NCI-H2227 treated with DMSO at 0.1 percent for 48 hours (cell line): ENCODE measurements around the gene USP46.

Source experiments
- DNase-seq: peaks from one replicate; lab custom pipeline; 2025; lab: John Stamatoyannopoulos, UW

The USP46 gene

DNA sequence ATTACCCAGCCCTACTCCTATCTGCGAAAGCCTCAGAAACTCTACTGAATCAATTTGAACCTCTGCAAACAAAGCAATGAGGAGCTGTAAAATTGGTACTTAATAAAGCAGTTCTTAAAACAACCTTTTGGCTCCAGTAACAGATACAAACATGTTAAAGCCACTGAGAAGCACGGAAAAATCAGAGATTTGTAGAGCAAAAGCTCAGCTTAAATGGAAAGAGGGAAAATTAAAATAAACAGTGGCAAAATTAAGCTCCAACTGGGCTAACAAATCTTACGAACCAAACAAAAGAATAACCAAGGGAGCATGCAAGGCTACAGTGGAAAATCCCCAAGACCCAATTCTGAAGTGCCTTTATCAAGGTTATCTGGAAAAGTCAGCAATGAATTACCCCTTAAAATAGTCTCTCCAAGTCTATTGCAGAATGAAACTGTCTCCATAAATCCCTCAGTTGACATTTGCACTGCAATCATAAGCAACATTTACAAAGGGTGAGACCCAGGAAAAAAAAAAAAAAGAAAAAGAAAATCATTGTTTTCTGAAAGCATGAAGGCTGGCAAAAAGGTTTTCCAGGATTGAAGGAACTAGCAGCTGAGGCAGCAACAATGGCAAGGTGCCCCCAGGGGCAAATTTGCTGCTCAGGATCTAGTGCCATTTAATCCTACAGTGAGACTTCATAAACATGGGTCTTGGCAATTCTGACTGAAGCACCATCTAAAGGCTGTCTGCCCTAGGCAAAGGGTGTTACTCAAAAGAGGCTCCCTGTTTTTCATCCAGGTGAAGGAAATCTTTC lies 40.1 kb downstream of the USP46 start:
- DNase-seq, result peak; percentile 64

DNA sequence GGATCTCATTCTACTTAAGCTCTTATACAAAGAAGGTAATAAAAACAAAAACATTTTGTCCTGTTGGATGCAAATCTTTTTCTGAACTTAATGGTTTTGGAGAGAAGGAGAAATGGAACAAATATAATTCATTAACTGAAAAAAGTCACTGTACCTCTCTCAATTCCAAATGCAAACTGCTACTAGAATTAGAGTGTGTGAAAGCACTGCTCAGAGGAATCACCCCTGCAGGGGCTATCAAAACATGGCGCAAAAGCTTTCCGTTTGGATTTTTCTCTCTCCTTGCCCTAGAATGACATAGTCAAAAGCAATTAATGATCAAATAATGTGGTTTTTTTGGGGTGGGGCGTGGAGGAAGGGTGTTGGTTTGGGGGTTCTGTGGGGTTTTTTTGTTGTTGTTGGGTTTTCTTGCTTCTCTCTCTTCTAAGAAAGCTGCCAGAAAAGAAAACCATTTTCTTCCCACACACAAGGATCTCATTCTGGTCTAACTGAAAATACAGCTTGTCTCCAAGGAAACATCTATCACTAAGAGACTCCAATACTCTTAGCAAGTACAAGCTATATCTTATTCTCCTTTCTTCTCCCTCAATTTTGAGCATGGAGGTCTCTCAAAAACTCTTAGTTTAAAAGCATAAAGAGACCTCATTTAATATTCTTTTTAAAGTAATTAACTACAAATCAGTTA lies 41.6 kb downstream of the USP46 start:
- no peak for DNase-seq

DNA sequence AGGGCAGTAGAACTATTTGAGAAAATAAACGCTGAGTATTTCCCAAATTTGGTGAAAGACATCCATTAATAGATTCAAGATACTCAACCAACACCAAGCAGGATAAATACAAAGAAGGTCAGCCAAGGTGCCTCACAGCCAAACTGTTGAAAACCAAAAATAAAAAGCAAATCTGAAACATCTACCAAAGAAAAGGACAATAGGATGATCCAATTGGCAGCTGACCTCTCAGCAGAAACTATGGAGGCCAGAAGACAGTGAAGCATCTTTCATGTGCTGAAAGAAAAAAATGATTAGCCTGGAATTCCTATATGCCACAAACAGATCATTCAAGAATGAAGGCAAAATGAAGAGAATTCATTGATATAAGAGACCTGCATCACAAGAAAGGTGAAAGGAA lies 44.9 kb downstream of the USP46 start:
- no peak for DNase-seq

DNA sequence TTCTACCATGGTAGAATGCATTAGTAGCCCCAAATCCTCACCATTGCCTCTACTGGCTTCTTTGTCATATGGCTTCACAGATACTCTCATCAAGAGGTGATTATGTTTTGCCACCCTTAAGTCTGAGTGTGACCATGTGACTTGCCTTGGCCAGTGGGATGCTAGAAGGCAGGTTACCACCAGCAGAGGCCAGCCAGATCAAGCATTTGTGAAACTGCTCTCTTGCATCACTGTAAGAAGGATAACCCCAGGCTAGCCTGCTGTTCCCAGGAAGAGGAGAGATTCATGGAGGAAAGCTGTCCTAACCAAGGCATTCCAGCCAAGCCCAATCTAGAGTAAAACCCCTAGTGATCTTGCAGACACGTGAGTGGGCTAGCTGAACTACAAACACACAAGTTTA lies 46.8 kb downstream of the USP46 start:
- DNase-seq, result no peak

DNA sequence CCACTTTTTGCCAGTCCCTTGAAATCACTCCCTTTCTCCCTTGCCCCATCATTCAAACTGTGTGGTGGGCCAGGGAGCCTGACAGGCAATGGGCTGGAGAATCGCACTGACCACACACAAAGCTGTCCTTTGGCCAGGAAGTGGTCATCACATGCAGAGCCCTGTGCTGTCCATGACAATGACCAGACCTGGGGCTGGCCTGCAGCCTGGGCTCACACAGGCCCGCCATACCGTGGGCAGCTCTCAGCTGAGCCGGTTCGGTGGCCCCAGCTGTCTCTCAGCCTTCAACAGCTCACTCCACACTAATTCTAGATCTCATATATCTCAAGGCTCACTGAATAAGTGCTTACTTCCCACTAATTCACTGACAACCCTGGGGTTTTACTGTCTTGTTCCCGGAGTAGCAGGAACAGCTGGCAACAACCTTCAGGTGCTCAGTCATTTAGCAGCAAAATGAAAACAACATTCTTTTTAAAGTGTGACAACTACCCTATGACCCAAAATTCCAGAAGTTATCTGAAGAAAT lies 48.0 kb downstream of the USP46 start:
- DNase-seq, result no peak

DNA sequence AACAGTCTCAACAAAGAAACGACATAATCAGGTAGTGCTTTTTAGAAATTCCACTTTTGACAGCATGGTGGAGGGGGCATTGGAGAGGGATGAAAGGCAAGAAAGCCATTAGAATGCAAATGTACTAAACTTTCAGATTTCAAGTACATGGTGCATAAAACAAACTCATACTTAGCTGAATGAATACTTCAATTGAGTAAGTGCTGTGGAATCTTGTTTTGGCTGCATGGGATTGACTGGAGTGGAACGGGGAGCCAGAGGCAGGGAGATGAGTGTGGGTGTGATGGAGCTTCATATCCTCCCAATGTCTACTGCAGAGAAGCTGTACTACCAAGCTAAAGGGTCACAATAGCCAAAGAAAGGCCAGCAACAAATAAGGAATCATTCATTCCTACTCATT lies 52.4 kb downstream of the USP46 start:
- no peak for DNase-seq

DNA sequence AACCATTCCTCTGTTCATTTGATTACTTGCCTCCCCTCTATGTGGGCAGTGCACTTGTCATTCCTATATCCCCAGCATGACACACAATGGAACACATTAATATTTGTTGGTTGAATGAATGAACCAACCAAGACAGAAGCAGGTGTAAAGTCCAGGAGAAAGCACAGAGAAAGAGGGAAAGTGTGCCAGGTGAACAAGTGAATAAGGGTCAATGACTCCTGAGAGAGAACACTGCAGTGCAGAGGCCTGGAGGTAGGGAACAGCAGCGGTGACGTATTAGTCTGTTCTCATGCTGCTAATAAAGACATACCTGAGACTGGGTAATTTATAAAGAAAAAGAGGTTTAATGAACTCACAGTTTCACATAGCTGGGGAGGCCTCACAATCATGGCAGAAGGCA lies 53.1 kb downstream of the USP46 start:
- DNase-seq, result no peak

DNA sequence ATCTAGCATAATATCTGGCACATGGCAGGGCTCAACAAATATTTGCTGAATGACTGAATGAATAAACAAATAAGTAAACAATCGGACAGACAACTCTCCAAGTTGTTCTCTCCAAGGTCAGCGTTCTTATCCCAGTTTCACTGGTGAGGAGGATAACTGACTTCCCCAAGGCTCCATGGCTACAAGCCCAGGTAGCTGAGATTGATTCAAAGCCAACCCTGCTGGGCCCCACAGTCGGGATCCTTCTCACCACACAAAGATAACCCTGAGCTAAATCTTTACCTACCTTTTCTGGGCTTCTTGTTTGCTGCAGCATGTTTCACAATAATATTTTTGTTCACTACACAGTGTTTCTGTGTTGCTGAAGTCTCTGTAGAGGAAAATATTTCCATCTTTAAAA lies 54.9 kb downstream of the USP46 start:
- no peak for DNase-seq

DNA sequence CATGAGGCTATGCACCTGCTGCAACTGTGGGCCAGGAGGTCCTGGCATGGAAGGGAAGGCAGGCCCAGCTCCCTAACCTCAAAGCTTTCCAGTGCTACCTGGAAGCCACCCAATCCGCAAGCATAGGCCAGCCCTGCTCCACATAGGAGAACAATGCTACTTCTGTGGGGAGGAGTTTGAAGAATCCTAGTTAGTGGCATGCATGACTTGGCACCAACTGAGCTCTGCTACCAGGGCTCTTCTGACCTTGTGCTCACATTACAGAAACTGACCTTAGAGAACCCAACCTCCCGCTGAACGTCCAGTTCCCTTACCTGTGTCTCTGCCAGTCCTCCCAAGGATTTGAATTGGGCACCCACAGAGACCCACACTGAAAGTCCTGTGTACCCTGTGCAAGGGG lies 58.8 kb downstream of the USP46 start:
- DNase-seq, result no peak

DNA sequence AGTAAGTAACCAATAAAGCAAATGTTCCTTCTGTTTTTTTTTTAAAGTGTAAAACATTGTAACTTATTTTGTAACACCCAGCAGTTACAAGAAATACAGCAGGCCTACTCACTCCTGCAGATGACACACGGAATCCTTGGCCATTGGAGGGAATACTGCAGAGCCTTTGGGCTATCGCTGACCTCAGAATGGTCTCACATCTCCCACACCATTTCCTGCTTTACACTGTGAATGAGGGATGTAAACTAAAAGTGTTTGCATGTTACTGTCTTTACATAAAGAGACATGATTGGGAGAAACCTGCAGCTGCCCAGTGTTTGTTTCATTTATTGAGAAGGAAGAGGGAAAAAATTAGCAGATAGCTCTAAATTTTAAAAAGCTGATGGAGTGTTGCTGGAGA lies 64.1 kb downstream of the USP46 start:
- no peak for DNase-seq

DNA sequence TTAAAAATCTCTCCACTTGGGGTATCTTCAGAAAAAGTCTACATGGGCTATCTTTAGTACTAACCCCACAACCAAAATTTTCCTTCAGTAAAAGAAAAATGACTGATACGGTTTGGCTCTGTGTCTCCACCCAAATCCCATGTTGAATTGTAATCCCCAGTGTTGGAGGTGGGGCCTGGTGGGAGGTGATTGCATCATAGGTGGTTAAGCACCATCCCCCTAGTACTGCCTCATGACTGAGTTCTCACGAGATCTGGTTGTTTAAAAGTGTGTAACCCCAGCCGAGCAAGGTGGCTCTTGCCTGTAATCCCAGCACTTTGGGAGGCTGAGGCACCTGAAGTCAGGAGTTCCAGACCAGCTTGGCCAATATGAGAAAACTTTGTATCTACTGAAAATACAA lies 66.8 kb downstream of the USP46 start:
- no peak for DNase-seq

DNA sequence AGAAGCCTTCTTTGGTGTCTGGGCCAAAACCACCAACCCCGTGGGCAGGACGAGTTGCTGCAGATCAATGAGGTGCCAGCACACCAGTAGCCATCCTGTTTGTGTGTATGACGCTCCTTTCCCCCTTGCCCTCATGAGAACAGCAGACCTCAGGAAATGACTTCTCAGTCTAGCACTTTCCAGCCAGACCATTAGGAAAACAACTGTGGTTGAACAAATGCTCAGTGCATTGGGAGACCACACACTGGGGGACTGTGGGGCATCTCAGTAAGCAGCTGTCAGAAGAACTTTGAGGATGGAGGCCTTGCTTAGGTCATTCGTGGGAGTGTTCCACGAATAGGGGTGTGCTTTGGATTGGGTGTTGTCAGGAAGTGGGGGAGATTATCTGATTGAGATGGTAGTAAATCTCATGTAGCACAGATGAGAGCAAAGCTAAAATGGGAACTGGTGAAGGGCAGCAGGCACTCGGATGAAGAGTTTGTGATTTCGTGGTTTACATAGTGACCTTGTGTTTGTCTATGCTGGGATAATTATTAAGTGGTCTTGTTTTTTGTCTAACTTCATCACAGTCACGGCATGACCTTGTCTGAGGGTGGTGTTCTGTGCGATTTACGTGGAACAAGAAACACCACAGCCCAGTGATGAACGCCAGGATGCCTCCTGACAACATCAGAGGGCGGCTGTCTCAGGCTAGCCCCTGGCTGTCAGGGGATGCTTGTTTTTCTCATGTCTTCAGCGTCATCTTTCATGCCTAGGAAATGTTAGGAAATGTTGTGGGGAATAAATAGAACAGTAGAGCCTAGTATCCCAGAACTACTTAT lies 70.1 kb downstream of the USP46 start:
- no peak for DNase-seq

DNA sequence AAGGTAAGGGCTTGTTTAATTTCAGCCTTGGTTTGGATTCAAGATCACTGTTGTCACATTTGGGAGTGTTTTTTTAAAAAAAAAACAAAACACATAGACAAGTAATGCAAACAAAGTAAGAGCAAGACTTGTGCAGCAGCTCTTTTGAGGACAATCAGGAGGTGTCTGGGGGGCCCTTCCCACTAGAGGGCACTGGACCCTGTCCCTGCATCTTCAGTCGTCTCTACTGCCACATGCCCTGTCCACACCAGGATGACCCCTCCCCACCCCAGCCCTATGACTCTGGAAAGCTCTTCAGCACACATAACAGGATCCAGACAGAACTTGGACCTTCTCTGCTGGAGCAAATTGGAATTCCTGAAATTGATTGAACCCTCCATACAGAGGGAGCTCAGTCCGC lies 71.0 kb downstream of the USP46 start:
- no peak for DNase-seq

DNA sequence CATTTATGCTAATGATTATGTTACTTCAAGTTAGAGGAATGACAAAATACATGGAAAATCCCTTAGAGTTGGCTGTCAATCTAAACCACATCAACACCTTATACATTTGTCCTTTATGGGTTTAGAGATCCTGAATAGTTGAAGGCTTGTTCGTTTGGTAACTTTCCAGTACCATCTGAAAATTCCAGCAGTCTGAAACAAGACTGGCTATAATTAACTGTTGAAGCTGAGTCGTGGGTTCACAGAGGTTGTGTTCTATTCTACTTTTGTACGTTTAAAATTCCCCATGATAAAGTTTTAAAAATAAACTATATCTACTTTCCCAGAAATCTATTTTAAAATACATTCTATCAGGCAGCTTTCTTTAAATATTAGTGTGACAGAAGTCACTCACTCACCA lies 73.0 kb downstream of the USP46 start:
- no peak for DNase-seq

DNA sequence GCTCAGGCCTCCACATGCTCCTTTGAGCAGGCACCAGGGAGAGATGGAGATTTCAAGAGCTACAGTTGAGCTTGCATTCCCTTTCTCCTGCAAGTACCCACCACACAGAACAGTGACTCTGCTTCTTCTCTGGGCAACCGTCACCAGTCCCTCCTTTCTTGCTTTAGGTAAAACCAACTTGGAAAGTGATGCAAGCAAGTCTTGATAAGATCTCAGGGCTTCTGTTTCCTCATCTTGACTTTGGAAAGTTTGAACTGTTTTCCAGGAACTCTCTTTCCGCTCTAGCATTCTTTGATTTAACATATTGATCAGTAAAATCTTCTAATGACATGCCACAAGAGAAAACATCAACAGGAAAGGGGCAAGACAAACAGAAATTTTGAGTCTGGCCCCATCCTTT lies 73.7 kb downstream of the USP46 start:
- no peak for DNase-seq

DNA sequence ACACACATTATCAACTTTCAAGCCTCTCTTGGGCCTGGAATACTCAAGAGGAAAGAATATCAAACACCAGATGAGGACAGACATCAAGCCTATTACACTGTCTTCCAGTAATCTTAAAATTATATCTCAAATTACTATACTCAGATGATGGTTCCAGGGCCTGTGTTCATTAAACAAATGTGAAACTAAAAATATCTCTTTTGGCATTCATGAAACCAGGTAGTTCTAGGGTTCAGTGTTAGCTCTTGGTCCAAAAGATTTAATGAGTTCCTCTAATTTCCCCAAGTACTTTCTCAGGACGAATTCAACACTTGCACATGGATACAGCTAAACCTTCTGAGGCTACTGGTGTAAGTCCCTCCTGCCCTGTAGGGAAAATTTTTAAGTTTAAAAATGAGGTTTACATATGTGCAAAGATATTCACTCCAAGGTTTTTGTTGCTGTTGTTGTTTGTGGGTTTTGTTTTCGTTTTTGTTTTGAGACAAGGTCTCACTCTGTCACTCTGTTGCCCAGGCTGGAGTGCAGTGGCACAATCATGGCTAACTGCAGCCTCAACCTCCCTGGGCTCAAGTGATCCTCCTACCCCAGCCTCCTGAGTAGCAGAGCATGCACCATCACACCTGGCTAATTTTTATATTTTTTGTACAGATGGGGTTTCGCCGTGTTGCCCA lies 79.4 kb downstream of the USP46 start:
- no peak for DNase-seq

DNA sequence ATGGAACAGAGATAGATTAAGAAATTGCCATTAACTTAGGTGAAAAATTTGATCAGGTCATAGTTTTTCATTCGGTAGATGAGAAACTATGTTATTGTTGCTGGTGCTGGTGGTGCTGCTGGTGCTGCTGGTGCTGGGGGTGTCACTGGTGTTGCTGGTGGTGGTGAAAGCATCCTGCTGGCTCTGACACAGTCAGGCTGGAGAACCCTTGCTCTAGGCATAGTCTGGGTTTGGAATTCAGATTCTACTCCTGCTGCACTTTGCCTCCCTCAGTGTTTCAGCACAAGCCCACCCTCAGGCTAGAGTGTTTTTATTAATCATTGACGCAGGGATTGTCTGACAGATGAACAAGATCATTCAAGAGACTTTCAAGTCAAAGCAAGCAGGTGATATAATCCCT lies 80.2 kb downstream of the USP46 start:
- DNase-seq, result no peak

DNA sequence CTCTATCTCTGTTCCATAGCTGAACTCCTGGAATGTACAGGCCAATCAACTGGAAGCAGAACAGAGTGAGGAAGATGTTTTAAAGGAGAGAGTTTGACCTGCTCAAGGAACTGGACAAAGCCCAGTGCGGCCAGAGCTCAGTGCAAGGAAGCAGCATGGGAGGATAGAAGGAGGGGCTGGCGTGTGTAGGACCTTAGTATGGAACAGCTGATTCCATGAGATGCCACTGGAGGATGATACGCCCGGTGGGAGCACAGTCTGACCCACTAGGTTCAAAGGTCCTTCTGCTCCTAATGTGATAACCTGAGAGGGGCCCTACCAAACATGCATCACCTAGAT lies 81.5 kb downstream of the USP46 start:
- no peak for DNase-seq

DNA sequence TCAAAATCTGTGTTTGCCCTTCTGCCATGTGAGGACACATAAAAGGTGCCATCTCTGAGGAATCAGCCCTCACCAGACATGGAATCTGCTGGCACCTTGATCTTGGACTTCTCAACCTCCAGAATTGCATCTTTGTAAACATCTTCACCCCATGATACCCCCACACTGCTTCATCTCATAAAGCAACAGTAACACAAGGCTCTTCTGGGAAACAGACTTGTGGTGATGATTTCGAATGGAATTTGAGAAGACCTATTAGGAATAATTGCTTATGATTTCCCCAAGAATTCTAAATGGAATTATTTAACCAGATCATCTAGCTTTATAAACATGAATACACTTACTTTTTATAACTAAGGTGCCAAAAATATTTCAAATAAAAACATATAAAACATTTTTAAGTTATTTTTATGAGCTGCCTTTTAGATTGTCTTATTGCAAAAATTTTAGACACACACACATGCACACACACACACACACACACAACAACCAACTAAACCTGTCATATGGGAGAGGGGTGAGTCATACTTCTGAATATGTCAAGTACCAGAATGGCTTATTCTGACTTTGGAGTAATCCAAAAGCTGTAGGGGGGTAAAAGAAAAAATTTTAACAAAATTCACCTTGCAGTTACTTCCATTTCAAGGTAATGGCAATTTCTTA lies 82.0 kb downstream of the USP46 start:
- no peak for DNase-seq

DNA sequence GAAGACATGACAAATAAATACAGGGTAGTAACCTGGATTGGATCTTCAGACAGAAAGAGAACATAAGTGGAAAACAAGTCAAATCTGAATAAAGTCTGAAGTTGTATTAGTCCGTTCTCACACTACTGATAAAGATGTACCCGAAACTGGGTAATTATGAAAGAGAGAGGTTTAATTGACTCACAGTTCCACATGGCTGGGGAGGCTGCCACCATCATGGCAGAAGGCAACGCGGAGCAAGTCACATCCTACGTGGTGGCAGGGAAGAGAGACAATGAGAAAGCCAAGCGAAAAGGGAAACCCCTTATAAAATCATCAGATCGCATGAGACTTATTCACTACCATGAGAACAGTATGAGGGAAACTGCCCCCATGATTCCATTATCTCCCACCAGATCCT lies 82.8 kb downstream of the USP46 start:
- DNase-seq, result no peak

DNA sequence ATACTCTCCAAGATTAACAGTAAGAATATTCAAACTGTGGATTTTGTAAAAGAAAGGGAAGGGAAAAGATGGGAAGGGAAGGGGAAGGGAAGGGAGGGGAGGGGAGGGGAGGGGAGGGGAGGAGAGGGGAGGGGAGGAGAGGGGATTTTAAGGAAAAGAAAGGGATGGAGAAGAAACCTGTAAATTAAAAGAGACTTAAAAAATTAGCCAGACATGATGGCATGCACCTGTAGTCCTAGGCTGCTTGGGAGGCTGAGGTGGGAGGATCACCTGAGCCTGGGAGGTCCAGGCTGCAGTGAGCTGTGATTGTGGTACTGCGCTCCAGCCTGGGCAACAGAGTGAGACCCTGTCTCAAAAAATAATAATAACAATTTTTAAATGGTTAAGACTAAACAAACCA lies 83.7 kb downstream of the USP46 start:
- no peak for DNase-seq

DNA sequence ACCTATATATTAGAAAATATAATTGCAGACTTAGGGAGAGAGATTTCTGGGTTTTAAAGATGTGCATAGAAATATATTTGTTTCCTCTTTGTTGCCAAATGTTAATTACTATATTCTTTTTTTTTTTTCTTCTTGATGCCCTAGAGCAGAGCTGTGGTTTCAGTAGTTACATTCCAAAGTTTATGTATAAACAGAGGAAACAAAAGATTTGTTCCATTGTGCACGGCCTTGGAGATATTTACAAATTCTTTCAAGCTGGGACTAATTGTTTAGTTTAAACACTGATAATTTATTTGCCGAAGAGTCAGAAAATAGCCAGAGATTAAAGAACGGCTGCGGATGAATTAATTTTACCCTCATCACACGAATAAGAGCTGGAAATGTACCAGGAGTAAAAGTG lies 85.1 kb downstream of the USP46 start:
- no peak for DNase-seq
